C4-2B (cell line): ENCODE measurements around the gene XPO6.

Source experiments
- CTCF ChIP-seq: fragments of 450-650 bp; conservative IDR thresholded peaks from 2 replicates; pipeline ENCODE4 v1.5.1; 2017; ENCODE audit warnings: mild to moderate bottlenecking
- ZFX ChIP-seq: fragments of 450-650 bp; IDR thresholded peaks from 2 replicates; pipeline ENCODE4 v1.6.1; 2017

DNA sequence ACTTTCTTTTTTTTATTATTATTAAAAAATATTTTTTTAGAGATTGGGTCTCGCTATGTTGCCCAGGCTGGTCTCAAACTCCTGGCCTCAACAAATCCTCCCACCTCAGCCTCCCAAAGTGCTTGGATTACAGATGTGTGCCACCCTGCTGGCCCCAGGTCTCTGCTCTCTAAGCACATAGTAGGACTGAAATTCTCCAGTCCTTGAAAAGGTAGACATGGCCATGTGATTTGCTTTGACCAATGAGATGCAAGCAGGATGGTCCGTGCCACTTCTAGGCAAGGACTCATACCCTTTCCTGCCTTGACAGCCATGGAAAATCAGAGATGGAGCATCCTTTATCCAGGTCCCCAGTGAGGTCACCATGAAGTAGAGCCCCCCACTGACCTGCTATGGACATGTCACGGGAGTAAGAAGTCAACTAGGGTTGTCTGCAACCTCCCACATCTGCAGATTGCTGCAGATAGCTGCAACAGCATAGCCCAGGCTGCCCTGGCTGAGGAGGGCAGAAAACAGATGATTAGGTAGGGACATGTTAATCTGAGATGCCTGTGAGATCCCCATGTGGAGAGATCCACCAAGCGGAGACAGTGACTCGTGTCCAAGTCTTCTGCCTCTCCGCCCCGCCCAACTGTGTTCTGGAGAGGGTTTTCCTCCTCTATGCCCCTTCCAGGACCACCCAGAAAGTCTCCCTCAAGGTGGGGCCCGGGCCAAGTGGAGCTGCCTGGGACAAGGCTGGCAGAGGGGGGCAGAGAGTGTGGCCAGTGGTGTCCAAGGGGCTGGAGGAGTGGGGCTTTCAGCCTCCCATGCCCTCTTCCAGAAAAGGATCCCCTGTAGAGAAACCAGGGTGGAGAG is 159.3 kb downstream of the XPO6 start:
- TF ChIP-seq CTCF (no peak), ZFX (no peak)
